GM18873 (cell line): ENCODE data around the gene BNC2.

Experiments used
- ATAC-seq: cut with Tn5 transposase; IDR thresholded peaks from one replicate; pipeline ENCODE4 v1.9.1; 2021; ENCODE audit warnings: mild to moderate bottlenecking, moderate library complexity, moderate number of reproducible peaks; ENCODE audit not compliant: unreplicated experiment, low FRiP score

Gene BNC2

GRCh38 chr9:16767366-16767765 is 103.1 kb downstream of the BNC2 start:
- ATAC-seq = no peak

- ATAC-seq = no peak
Measured at GRCh38 chr9:16763946-16764345, 106.5 kb downstream of the BNC2 start.

GRCh38 chr9:16755467-16756160 is 114.9 kb downstream of the BNC2 start:
- ATAC-seq = no peak

GRCh38 chr9:16754662-16755061 is 115.8 kb downstream of the BNC2 start:
- ATAC-seq = no peak

- ATAC-seq = no peak
Measured at GRCh38 chr9:16753256-16753655, 117.2 kb downstream of the BNC2 start.

GRCh38 chr9:16752601-16753000 is 117.9 kb downstream of the BNC2 start:
- no peak for ATAC-seq

- no peak for ATAC-seq
Measured at GRCh38 chr9:16750553-16750952, 119.9 kb downstream of the BNC2 start.

GRCh38 chr9:16745359-16745758 is 125.1 kb downstream of the BNC2 start:
- ATAC-seq = no peak

- ATAC-seq = no peak
Measured at GRCh38 chr9:16744394-16744793, 126.1 kb downstream of the BNC2 start.

GRCh38 chr9:16743375-16743774 is 127.1 kb downstream of the BNC2 start:
- no peak for ATAC-seq

- ATAC-seq = no peak
Measured at GRCh38 chr9:16735001-16735400, 135.5 kb downstream of the BNC2 start.

GRCh38 chr9:16732546-16732945 is 137.9 kb downstream of the BNC2 start:
- no peak for ATAC-seq

- no peak for ATAC-seq
Measured at GRCh38 chr9:16730162-16730561, 140.3 kb downstream of the BNC2 start.

- no peak for ATAC-seq
Measured at GRCh38 chr9:16729651-16730050, 140.8 kb downstream of the BNC2 start.

GRCh38 chr9:16728137-16728508 is 142.3 kb downstream of the BNC2 start:
- no peak for ATAC-seq

GRCh38 chr9:16727452-16728136 is 142.9 kb downstream of the BNC2 start:
- ATAC-seq = no peak

- ATAC-seq = no peak
Measured at GRCh38 chr9:16726718-16727451, 143.6 kb downstream of the BNC2 start.

- ATAC-seq = no peak
Measured at GRCh38 chr9:16726029-16726428, 144.4 kb downstream of the BNC2 start.

- ATAC-seq = no peak
Measured at GRCh38 chr9:16725066-16725465, 145.4 kb downstream of the BNC2 start.

GRCh38 chr9:16721972-16722371 is 148.5 kb downstream of the BNC2 start:
- no peak for ATAC-seq

GRCh38 chr9:16720386-16720785 is 150.1 kb downstream of the BNC2 start:
- no peak for ATAC-seq

GRCh38 chr9:16719921-16720320 is 150.5 kb downstream of the BNC2 start:
- ATAC-seq = no peak
